Chondrocyte (in vitro differentiated cells): ENCODE data around the gene DCP2. TPM values are rescaled to one million over a fixed set of nuclear protein-coding genes. Genes with fewer than 3 reads are reported as not detected.

ENCODE experiments used
- DNase-seq: peaks from one replicate; pipeline ENCODE4 v3.0.0; 2021; ENCODE audit warnings: mixed read lengths, low spot score
- H3K27ac Mint-ChIP-seq: one replicate; pipeline ENCODE4 v1.8.0; 2021; ENCODE audit warnings: mild to moderate bottlenecking, moderate library complexity, mixed read lengths; ENCODE audit not compliant: unreplicated experiment
- H3K27me3 Mint-ChIP-seq: 2 replicates; pipeline ENCODE4 v1.8.0; 2021; ENCODE audit warnings: low read depth, mixed read lengths
- H3K36me3 Mint-ChIP-seq: 2 replicates; pipeline ENCODE4 v1.8.0; 2021; ENCODE audit warnings: low read depth, mixed read lengths
- H3K4me1 Mint-ChIP-seq: 2 replicates; pipeline ENCODE4 v1.8.0; 2021; ENCODE audit warnings: low read depth, mild to moderate bottlenecking, mixed read lengths
- H3K4me3 Mint-ChIP-seq: one replicate; pipeline ENCODE4 v1.8.0; 2021; ENCODE audit warnings: mild to moderate bottlenecking, moderate library complexity, mixed read lengths; ENCODE audit not compliant: unreplicated experiment
- H3K9me3 Mint-ChIP-seq: 2 replicates; pipeline ENCODE4 v1.8.0; 2021; ENCODE audit warnings: low read depth, mixed read lengths
- total RNA-seq: library from RNA; stranded (reverse); gene quantifications from 3 replicates; pipeline ENCODE4 v1.2.1, GENCODE V29; 2021
- TF ChIP-seq, protein P1 (sequence below): fragments of 200-600 bp; sonication (generic); IDR thresholded peaks from 2 replicates; pipeline ENCODE4 v1.5.0; 2021; ENCODE audit warnings: antibody characterized with exemption, mild to moderate bottlenecking, moderate library complexity

The DCP2 gene
- total RNA-seq, 1 donor from 2014 or later, result 40.1 TPM

DNA sequence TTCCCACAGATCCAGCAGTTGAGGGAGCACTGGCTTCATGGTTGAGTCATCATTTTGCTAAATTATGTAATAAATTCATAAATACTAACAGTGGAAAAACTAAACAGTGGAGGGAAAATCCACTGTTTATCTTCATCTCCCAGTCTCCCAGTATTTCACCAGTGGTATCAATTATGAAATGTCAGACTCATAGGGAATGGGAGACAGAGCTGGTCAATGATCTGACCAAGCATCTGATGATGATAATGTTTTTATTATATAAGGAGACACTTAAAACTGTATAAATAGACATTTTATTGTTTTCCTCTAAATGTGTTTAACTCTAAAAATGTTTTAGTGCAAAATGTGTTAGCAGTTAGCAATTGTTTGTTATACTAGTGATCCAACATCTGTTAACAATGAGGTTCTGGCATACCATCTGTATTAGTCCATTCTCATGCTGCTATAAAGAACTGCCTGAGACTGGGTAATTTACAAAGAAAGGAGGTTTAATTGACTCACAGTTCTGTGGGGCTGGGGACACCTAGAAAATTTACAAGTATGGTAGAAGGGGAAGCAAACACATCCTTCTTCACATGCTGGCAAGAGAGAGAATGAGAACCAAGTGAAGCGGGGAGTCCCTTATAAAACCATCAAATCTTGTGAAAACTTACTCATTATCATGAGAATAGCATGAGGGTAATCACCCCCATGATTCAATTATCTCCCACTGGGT lies 42.8 kb upstream of the DCP2 start:
- DNase-seq, result no peak

DNA sequence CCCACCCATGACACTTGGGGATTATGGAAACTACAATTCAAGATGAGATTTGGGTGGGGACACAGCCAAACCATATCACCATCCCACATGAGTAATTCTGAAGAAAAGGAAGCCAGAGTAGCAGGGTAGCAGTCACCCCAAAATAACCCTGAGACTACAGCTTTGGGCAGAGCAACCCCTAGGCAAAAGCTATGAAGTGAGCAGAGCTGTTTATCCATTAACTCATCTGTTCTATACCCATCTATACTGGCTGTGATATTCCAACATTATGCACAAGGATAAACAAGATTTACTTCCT lies 42.3 kb upstream of the DCP2 start:
- H3K27ac Mint-ChIP-seq, result no peak overlapping the region
- H3K4me3 Mint-ChIP-seq, result no peak overlapping the region
- no peaks in the 10 kb centered on the region for H3K36me3 Mint-ChIP-seq
- H3K27me3 Mint-ChIP-seq, result no peaks in the 10 kb centered on the region
- no peaks in the 10 kb centered on the region for H3K9me3 Mint-ChIP-seq
- DNase-seq, result no peak
- TF ChIP-seq, protein P1, sequence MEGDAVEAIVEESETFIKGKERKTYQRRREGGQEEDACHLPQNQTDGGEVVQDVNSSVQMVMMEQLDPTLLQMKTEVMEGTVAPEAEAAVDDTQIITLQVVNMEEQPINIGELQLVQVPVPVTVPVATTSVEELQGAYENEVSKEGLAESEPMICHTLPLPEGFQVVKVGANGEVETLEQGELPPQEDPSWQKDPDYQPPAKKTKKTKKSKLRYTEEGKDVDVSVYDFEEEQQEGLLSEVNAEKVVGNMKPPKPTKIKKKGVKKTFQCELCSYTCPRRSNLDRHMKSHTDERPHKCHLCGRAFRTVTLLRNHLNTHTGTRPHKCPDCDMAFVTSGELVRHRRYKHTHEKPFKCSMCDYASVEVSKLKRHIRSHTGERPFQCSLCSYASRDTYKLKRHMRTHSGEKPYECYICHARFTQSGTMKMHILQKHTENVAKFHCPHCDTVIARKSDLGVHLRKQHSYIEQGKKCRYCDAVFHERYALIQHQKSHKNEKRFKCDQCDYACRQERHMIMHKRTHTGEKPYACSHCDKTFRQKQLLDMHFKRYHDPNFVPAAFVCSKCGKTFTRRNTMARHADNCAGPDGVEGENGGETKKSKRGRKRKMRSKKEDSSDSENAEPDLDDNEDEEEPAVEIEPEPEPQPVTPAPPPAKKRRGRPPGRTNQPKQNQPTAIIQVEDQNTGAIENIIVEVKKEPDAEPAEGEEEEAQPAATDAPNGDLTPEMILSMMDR, result no peak
- peaks cover 3% of the 10 kb centered on the region for H3K4me1 Mint-ChIP-seq

More for the DNA sequence above, 42.8 kb upstream of the DCP2 start:
- no peak overlapping the region for H3K27ac Mint-ChIP-seq
- H3K36me3 Mint-ChIP-seq, result no peaks in the 10 kb centered on the region
- H3K4me3 Mint-ChIP-seq, result no peak overlapping the region
- TF ChIP-seq, protein P1, result no peak
- no peaks in the 10 kb centered on the region for H3K9me3 Mint-ChIP-seq
- H3K27me3 Mint-ChIP-seq, result no peaks in the 10 kb centered on the region
- peaks cover 3% of the 10 kb centered on the region for H3K4me1 Mint-ChIP-seq

DNA sequence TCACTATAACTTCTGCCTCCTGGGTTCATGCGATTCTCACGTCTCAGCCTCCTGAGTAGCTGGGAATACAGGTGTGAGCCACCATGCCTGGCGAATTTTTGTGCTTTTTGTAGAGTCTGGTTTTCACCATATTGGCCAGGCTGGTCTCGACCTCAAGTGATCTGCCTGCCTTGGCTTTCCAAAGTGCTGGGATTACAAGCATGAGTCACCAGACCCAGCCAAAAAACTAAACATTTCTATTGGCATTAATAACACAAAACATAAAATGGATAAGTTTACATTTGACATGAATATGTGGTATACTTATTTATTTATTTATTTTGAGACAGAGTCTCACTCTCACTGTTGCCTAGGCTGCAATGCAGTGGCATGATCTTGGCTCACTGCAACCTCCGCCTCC lies 40.9 kb upstream of the DCP2 start:
- Mint-ChIP-seq H3K9me3 (no peaks in the 10 kb centered on the region), H3K27ac (no peak overlapping the region), H3K4me3 (no peak overlapping the region), H3K4me1 (peaks cover 3% of the 10 kb centered on the region), H3K36me3 (no peaks in the 10 kb centered on the region), H3K27me3 (no peaks in the 10 kb centered on the region)
- TF ChIP-seq, protein P1, result no peak
- DNase-seq, result no peak

DNA sequence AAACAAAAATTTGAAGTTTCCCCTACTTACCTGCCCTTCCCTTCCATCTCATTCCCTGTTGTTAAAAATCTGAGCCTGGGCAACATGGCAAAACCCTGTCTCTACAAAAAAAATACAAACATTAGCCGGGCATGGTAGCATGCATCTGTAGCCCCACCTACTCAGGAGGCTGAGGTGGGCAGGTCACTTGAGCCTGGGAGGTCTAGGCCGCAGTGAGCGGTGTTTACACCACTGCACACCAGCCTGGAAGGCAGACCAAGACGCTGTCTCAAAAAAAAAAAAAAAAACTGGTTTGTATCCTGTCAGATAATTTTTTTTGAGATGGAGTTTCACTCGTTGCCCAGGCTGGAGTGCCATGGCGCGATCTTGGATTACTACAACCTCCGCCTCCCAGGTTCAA lies 38.3 kb upstream of the DCP2 start:
- Mint-ChIP-seq H3K27me3 (no peaks in the 10 kb centered on the region), H3K4me3 (no peak overlapping the region)
- DNase-seq, result no peak

DNA sequence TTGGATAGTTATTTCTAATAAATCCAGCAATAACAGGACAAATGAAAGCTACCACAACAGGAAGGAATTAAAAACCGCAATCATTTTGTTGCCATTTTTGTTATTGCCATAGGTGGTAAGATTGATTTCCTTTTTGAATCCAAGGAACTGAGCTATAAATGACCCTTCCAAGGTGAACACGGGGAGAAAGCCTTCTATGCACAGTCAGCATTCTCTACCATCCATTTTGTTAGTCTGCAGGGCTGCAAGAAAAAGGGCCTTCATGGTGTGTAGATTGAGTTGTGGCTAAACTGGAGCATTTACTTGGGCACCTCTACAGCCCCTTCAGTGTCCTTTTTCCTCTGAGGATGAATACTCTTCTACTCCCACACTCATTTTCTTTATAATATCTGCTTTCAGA lies 35.9 kb upstream of the DCP2 start:
- H3K27ac Mint-ChIP-seq, result no peak overlapping the region
- peaks cover 2% of the 10 kb centered on the region for H3K27me3 Mint-ChIP-seq
- no peaks in the 10 kb centered on the region for H3K4me1 Mint-ChIP-seq
- H3K36me3 Mint-ChIP-seq, result no peaks in the 10 kb centered on the region
- H3K4me3 Mint-ChIP-seq, result no peak overlapping the region
- no peaks in the 10 kb centered on the region for H3K9me3 Mint-ChIP-seq
- DNase-seq, result no peak
- TF ChIP-seq, protein P1, result no peak

More for the DNA sequence above, 38.3 kb upstream of the DCP2 start:
- no peaks in the 10 kb centered on the region for H3K9me3 Mint-ChIP-seq
- TF ChIP-seq, protein P1, result no peak
- H3K4me1 Mint-ChIP-seq, result peaks cover 3% of the 10 kb centered on the region
- no peak overlapping the region for H3K27ac Mint-ChIP-seq
- no peaks in the 10 kb centered on the region for H3K36me3 Mint-ChIP-seq
